Measurements from ENCODE around the gene ZCWPW1. TPM values are rescaled to one million over a fixed set of nuclear protein-coding genes. Genes with fewer than 3 reads are reported as not detected.
"Not testable (repeated sequence)": the region's sequence is repeated elsewhere in the genome, so short reads cannot be mapped to it uniquely, and the experiment has no call there.

The ZCWPW1 gene
- total RNA-seq, 2 experiments from 2014 or later, result 2.3 TPM

DNA sequence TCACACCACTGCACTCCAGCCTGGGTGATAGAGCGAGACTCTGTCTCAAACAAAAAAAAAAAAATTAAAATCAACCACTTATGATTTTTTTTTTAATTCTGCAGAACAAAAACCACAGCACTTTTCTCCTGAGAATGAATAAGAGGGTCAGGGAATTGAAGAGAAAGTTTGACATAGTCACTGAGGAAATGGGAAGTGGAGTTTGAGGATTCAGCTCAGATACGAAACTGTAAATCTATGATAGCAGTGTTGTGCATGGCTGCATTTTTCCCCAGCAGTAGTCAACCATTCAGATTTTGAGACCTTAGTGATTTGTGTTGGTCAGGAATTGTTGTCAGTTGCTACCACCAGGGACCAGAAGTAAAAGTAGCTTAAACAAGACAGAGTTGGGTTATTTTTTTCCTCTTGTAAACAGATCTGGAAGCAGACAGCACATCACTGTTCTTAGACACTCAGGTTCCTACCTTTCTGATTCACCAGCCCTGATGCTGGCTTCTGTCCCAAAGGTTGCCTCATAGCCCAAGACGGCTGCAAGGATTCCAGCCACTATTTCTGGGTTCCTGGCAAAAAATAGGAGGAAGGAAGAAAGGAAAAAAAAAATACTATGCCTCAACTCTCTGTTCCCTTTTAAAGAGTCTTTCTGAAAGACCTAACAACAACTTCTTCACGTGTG lies 35.1 kb downstream of the ZCWPW1 start:
- CTCF ChIA-PET, result no interaction called here
- POLR2A ChIA-PET, result interaction anchor here (0.6 kb wide), 1 partner anchor 27 kb away, joined by 4 read pairs; no protein-coding TSS in a partner anchor

DNA sequence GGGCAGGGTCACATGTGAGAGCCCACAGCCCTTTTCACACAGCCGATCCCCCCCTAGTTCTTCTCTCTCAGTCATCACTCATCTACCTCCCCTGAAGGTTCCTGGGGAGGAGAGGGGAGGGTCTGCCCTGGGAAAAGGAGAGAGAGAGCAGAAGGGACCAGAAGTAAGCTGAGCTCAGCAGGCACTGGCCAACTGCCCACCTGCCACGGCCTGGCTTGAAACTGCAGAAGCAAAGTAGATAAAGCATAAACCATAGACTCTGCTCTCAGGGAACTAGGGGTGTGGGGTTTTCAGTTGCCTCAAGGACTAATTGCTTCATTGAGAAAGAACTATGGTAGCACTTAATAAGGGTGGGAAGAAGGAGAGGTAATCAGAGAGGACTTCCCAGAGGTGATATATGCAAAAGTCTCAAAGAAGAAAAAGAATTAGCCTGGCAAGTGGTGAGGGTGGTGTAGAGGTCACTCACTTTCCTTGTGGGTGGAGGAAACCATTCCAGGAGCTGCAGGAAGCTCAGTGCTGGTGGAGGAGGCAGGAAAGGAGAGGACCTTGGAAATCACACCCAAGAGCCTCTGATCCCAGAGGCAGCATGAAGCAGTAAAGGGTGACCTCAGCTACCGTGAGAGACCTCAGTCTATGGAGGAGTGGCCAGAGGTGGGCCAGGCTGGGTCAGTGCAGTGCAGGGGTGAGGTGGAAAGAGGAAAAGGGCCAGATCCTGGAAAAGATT lies 38.1 kb downstream of the ZCWPW1 start:
- POLR2A ChIA-PET, result no interaction called here
- CTCF ChIA-PET, result no interaction called here

DNA sequence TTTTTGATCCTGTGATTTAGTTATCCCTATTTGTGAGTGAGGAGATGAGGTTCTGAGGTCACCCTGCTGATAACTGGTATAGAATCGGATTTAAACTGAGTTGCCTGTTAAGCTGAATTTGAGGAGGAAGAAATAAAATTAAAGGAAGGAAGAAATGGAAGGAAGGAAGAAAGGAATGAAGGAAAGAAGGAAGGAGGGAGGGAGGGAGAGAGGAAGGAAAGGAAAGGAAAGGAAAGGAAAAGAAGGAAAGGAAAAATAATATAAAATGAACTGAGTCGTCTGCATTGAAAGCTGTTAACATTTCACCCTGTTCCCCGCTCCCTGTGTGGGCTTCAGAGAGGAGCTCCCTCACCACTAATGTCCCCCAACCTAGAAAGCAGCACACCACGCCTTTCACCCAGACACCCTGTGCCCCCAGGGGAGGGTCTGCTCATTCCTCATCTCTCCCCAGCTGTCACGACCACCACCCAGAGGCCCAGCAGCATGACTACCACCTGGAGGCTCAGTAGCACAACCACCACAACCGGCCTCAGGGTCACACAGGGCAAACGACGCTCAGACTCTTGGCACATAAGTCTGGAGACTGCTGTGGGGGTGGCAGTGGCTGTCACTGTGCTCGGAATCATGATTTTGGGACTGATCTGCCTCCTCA lies 38.9 kb downstream of the ZCWPW1 start:
- CTCF ChIA-PET, result no interaction called here
- POLR2A ChIA-PET, result no interaction called here

DNA sequence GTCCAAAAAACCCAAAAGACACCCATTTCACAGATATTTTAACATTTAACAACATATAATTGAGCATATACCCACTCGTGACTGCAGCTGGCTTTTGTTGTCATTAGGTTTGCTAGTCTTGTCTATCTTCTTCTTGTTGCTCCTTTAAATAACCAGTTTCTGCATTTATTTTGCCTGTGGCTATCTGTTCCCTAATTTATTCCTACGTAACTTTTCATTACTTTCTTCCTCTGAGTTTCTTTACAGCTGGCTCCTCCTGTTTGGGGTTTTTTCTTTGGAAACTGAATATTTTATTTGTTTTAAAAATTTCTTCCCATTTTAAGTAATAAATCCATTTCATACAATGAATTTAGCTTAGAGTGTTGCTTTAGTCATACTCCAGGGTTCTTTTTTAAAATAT lies 40.8 kb downstream of the ZCWPW1 start:
- CTCF ChIA-PET, result no interaction called here
- POLR2A ChIA-PET, result no interaction called here

DNA sequence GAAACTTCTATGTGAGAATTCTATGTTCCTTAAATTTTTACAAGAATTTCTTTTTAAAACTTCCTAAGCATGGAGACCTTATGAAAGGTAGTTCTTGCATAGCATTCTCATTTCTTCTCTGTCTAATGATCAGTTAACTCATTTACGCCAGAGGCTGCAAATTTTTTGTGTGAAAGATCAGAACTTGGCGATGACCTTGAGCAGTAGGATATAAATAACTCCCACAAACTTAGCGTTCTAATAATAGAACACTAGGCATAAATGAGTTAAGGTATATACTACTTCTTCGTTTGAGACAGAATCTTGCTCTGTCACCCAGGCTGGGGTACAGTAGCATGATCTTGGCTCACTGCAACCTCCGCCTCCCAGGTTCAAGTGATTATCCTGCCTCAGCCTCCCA lies 41.6 kb downstream of the ZCWPW1 start:
- CTCF ChIA-PET, result no interaction called here
- POLR2A ChIA-PET, result no interaction called here

DNA sequence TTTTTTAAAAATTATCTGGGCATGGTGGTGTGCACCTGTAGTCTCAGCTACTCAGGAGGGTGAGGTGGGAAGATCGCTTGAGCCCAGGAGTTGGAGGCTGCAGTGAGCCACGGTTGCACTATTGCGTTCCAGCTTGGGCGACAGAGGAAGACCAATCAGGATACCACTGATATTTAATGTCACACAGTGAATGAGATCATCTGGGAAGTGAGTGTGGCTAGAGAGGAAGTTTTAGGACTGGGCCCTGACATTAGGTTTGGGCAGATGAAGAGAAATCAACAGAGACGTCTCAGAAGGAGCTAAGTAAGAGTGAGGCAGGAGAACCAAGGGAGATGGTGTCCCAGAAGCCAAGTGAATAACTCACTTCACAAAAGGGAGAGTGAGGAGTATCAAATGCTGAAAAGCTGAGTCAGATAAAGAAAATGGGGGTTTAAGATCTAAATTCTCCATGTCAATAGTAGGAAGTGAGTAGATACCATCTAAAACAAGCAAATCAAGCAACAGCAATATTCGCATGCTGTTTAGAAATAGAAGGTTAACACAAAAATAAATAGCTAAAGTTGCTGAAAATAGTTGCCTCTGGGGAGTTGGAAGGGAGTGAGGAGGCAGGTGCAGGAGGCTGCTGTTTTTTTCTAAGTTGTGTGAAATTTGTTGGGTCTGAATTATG lies 43.7 kb downstream of the ZCWPW1 start:
- ChIA-PET POLR2A (no interaction called here), CTCF (interaction anchor here (1.1 kb wide), 1 partner anchor 19 kb away, joined by 3 read pairs; no protein-coding TSS in a partner anchor)

DNA sequence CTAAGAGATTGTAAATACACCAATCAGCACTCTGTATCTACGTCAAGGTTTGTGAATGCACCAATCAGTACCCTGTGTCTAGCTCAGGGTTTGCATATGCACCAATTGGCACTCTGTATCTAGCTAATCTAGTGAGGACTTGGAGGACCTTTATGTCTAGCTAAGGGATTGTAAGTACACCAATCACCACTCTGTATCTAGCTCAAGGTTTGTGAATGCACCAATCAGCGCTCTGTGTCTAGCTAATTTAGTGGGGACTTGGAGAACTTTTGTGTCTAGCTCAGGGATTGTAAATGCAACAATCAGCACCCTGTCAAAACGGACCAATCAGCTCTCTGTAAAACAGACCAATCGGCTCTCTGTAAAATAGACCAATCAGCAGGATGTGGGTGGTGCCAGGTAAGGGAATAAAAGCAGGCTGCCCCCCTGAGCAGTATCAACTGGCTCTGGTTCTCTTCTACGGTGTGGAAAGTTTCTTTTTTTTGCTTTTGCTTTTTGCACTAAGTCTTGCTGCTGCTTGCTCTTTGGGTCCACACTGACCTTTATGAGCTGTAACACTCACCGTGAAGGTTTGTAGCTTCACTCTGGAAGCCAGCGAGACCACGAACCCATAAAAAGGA lies 46.2 kb downstream of the ZCWPW1 start:
- CTCF ChIA-PET, result interaction anchor here (0.5 to 1.5 kb wide), 3 partner anchors 17 to 184 kb away, joined by 3 to 4 read pairs (median 4); no protein-coding TSS in a partner anchor
- POLR2A ChIA-PET, result not testable (repeated sequence)

DNA sequence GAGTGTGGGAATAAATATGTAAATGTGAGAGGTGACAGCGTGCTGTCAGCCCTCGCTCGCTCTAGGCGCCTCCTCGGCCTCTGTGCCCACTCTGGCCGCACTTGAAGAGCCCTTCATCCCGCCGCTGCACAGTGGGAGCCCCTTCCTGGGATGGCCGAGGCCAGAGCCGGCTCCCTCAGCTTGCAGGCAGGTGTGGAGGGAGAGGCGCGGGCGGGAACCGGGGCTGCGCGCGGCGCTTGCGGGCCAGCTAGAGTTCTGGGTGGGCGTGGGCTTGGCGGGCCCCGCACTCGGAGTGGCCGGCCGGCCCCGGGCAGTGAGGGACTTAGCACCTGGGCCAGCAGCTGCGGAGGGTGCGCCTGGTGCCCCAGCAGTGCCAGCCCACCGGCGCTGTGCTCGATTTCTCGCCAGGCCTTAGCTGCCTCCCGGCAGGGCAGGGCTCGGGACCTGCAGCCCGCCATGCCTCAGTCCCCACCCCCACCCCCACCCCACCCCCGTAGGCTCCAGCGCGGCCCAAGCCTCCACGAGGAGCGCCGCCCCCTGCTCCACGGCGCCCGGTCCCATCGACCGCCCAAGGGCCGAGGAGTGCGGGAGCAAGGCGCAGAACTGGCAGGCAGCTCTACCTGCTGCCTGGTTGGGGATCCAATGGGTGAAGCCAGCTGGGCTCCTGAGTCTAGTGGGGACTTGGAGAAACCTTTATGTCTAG lies 46.8 kb downstream of the ZCWPW1 start:
- POLR2A ChIA-PET, result interaction anchor here (0.7 kb wide), 1 partner anchor 13 kb away, joined by 5 read pairs; no protein-coding TSS in a partner anchor
- CTCF ChIA-PET, result interaction anchor here (0.5 to 1.5 kb wide), 3 partner anchors 16 to 183 kb away, joined by 3 to 4 read pairs (median 4); no protein-coding TSS in a partner anchor

DNA sequence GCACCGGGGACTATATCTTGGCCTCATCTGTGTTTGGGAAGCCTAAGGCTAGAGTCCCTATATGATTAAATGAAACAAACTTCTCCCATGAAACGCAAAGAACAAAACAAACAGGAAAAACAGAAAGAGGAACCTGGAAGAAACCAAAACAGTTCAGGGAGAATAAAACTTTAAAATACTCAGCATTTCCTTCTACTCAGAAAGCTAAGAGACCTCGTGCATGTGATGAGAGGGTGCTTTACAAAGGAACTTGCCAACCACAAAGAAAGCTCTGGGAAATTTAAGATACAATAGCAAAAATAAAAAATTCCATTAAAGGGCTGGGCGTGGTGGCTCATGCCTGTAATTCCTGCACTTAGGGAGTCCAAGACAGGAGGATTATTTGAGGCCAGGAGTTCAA lies 48.3 kb downstream of the ZCWPW1 start:
- ChIA-PET POLR2A (interaction anchor here (0.7 kb wide), 1 partner anchor 27 kb away, joined by 3 read pairs; no protein-coding TSS in a partner anchor), CTCF (interaction anchor here (0.9 kb wide), 1 partner anchor 20 kb away, joined by 5 read pairs; no protein-coding TSS in a partner anchor)

DNA sequence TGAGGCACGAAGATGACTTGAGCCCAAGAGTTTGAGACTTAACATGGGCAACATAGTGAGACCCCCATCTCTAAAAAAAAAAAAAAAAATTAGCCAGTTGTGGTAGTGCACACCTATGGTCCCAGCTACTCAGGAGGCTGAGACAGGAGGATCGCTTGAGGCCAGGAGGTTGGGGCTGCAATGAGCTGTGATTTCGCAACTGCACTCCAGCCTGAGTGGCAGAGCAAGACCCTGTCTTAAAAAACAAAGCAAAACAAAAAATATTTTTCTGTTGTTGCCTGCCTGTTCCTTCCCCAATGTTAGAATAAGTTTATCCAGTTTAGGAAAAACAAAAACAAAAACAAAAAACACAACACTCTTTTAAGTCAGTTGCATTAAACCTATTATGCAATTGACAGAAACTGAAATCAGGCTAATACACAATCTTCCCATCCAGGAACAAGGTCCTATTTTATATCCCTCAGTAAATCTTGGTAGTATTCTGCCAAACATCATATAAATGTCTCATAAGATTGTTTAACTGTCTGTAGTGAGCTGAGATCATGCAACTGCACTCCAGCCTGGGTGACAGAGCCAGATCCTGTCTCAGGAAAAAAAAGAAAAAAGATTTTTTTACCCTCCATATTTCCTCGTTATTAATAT lies 50.3 kb downstream of the ZCWPW1 start:
- ChIA-PET POLR2A (no interaction called here), CTCF (no interaction called here)

DNA sequence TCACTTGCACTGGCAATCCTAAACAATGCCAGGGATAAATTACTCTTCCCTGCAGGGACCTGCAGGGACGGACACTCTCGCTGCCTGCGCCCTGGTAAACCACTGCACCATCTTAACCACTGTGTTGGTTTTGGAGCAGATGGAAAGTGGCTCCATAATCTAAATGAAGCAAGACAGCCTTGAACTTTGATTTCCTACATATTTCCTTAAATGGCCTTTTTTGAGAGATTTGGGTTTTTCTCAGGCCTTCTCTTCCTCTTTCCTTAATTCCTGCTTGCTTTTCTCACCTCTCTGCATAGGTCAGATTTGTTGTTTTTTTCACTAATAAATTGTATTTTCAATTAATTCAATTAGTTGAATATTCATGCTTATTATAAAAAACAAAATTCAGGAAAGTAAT lies 52.4 kb downstream of the ZCWPW1 start:
- ChIA-PET CTCF (no interaction called here), POLR2A (no interaction called here)

DNA sequence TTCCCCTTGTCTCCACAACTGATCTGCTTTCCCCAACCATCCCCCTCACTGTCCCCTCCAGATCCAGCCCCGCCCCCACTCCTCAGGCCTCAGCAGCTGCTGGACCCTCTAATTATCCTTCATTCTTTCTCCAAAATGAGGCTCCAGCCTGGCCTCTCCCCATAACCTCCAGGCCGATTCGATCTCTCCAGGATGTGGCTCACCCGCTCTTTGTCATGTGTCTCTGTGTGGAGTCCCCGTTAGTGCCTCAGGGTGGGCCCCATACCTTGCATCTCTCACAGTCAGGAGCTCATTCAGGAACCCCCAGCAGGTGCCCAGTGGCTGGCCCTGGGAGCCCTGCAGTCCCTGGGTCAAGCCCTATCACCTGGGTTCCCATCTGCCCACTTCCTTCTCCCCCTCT lies 53.9 kb downstream of the ZCWPW1 start:
- ChIA-PET POLR2A (interaction anchor here (0.5 kb wide), 1 partner anchor 344 kb away, joined by 3 read pairs; no protein-coding TSS in a partner anchor), CTCF (interaction anchor here (1.0 to 1.5 kb wide), 3 partner anchors 9 to 33 kb away, joined by 4 to 5 read pairs (median 4); no protein-coding TSS in a partner anchor)

DNA sequence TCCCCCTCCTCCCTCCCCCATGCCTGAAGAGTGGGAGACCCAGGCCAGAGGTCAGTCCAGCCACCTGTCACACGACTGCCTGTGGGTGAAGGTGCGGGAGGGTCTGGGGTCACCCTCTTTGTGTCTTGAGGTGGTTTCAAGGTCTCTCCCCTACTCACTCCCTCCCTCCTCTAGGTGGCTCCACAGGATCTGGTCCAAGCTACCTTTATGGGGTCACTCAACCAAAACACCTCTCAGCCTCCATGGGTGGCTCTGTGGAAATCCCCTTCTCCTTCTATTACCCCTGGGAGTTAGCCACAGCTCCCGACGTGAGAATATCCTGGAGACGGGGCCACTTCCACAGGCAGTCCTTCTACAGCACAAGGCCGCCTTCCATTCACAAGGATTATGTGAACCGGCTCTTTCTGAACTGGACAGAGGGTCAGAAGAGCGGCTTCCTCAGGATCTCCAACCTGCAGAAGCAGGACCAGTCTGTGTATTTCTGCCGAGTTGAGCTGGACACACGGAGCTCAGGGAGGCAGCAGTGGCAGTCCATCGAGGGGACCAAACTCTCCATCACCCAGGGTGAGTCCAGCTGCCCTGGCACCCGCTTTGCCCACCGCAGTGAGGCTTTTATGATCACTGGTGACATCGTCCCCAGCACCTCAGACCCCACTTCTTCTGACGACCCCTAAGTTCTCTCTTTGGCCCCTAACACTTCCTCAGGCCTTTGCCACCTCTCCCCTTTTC lies 54.5 kb downstream of the ZCWPW1 start:
- CTCF ChIA-PET, result interaction anchor here (1.0 to 1.5 kb wide), 3 partner anchors 10 to 34 kb away, joined by 4 to 5 read pairs (median 4); no protein-coding TSS in a partner anchor
- POLR2A ChIA-PET, result not testable (repeated sequence)

DNA sequence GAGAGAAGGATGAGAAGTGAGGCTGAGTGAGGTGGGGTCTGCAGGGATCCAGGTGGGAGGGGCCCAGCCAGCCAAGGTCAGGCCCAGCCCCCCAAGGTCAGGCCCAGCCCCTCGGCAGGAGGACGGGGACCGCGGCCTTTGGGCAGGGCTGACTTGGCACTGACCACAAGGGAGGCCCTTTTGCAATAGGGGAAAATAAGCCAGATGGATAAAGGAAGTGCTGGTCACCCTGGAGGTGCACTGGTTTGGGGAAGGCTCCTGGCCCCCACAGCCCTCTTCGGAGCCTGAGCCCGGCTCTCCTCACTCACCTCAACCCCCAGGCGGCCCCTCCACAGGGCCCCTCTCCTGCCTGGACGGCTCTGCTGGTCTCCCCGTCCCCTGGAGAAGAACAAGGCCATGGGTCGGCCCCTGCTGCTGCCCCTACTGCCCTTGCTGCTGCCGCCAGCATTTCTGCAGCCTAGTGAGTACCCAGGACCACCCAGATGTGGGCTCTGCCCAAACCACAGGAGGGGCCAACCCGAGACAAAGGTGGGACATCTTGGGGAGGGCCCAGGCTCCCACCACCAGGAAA lies 55.2 kb downstream of the ZCWPW1 start, which contains the start of gene PILRA:
TSS of gene PILRA (plus strand) at position 227 of the 571 bp plus-strand sequence. CDS start at position 397, 170 bp downstream.
- ChIA-PET POLR2A (no interaction called here), CTCF (interaction anchor here (1.7 kb wide), 1 partner anchor 34 kb away, joined by 7 read pairs; no protein-coding TSS in a partner anchor)

DNA sequence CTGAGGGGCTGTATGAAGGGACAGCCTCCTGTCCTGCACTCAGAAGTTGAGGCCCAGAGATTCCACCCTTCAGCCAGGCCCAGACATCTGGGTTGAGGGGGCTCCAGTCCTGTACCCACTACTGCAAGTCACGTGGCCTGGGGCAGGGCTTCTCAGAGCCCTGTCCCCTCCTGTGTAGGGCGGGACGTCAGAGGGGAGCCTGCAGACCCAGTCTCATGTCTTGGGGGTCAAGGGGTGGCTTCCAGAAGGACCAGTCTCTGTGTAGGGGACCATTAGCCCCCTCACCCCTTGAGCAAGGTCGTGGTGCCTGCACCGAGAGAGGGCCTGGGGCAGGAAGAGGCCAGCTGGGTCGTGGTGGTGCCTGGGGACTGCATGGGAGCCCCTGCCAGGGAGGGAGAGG lies 55.8 kb downstream of the ZCWPW1 start:
- ChIA-PET POLR2A (no interaction called here), CTCF (interaction anchor here (1.7 kb wide), 1 partner anchor 35 kb away, joined by 7 read pairs; no protein-coding TSS in a partner anchor)

DNA sequence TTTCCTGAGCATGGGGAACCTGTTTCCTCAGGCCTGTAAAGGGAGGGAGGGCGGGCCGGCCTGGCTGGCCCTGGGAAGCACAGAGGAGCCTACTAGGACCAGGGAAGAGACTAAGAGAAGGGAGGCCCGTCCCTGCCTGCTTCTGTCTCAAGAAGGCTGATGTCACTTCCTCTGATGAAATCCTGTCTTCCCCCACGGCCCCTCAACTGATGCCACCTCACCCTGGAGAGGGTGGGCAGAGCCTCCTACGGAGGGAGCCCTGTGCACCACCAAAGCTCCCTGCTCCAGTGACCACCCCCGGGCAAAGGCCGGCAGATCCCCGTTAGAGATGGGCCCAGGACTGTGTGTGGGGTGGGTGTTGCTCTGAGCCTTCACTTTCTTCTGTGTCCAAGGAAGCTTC lies 56.2 kb downstream of the ZCWPW1 start:
- CTCF ChIA-PET, result interaction anchor here (0.7 to 1.7 kb wide), 2 partner anchors 25 to 35 kb away, joined by 4 to 7 read pairs; no protein-coding TSS in a partner anchor

More for the DNA sequence above, 56.2 kb downstream of the ZCWPW1 start:
- POLR2A ChIA-PET, result no interaction called here

Measured in activated CD8-positive, alpha-beta memory T cell treated with anti-CD3 and anti-CD28 coated beads for 36 hours (primary cell).